Liver (tissue), 9 donors: ENCODE data around the gene LTBP2. TPM values are rescaled to one million over a fixed set of nuclear protein-coding genes. Genes with fewer than 3 reads are reported as not detected.

Source experiments
- DNase-seq: peaks from one replicate; pipeline ENCODE4 v3.0.0-alpha.2; 2017; ENCODE audit warnings: low spot score
- H3K27ac ChIP-seq, 2 donors: one replicate each; pipeline ENCODE4 v1.7.0; 2013; ENCODE audit warnings: inconsistent platforms in 2 of 2, low read length in 2 of 2, control low read depth in 1 of 2, low read depth in 1 of 2, mild to moderate bottlenecking in 1 of 2
- H3K27me3 ChIP-seq, 4 donors: one replicate each; pipeline versions ENCODE4 v1.6.1 to v1.7.0; 2013; ENCODE audit warnings: low read length in 3 of 4, inconsistent platforms in 1 of 4, mild to moderate bottlenecking in 1 of 4, moderate library complexity in 1 of 4; ENCODE audit not compliant: control insufficient read depth in 4 of 4, insufficient read depth in 4 of 4
- H3K36me3 ChIP-seq, 4 donors: one replicate each; pipeline versions ENCODE4 v1.6.1 to v1.7.0; 2013; ENCODE audit warnings: low read length in 3 of 4, mild to moderate bottlenecking in 3 of 4, low read depth in 1 of 4, moderate library complexity in 1 of 4; ENCODE audit not compliant: control insufficient read depth in 4 of 4, insufficient read depth in 3 of 4
- H3K4me1 ChIP-seq, 4 donors: one replicate each; pipeline versions ENCODE4 v1.6.1 to v1.7.0; 2013; ENCODE audit warnings: low read length in 3 of 4, mild to moderate bottlenecking in 3 of 4, moderate library complexity in 1 of 4; ENCODE audit not compliant: control insufficient read depth in 4 of 4, insufficient read depth in 4 of 4
- H3K4me3 ChIP-seq, 3 donors: one replicate each; pipeline versions ENCODE4 v1.6.1 to v1.7.0; 2013; ENCODE audit warnings: low read length in 3 of 3, control low read depth in 1 of 3, low read depth in 1 of 3, mild to moderate bottlenecking in 1 of 3
- H3K9ac ChIP-seq, 2 donors: one replicate each; pipeline ENCODE4 v1.7.0; 2013; ENCODE audit warnings: low read length in 2 of 2, mild to moderate bottlenecking in 2 of 2, moderate library complexity in 2 of 2, control low read depth in 1 of 2, low read depth in 1 of 2
- H3K9me3 ChIP-seq, 4 donors: one replicate each; pipeline versions ENCODE4 v1.6.1 to v1.7.0; 2013; ENCODE audit warnings: low read length in 3 of 4; ENCODE audit not compliant: control insufficient read depth in 4 of 4
- EGR1 ChIP-seq, 2 donors: IDR thresholded peaks; 2 replicates each; pipeline ENCODE4 v1.6.1; 2016 to 2018; ENCODE audit warnings: antibody characterized with exemption in 2 of 2, low read depth in 2 of 2
- FOXA1 ChIP-seq: IDR thresholded peaks from 2 replicates; pipeline ENCODE4 v1.6.1; 2016; ENCODE audit warnings: antibody characterized with exemption
- GABPA ChIP-seq, 2 donors: IDR thresholded peaks in 1 of 2; conservative IDR thresholded peaks in 1 of 2; 2 replicates each; pipeline ENCODE4 v1.6.1; 2016; ENCODE audit warnings: antibody characterized with exemption in 2 of 2, mild to moderate bottlenecking in 1 of 2, moderate library complexity in 1 of 2
- HNF4A ChIP-seq, 2 donors: conservative IDR thresholded peaks; 2 replicates each; pipeline ENCODE4 v1.6.1; 2016; ENCODE audit warnings: antibody characterized with exemption in 2 of 2, mild to moderate bottlenecking in 2 of 2
- HNF4G ChIP-seq: IDR thresholded peaks from 2 replicates; pipeline ENCODE4 v1.6.1; 2016; ENCODE audit warnings: antibody characterized with exemption
- JUND ChIP-seq, 2 donors: IDR thresholded peaks; 2 replicates each; pipeline ENCODE4 v1.6.1; 2016; ENCODE audit warnings: antibody characterized with exemption in 2 of 2
- NR2F2 ChIP-seq: IDR thresholded peaks from 2 replicates; pipeline ENCODE4 v1.6.1; 2016; ENCODE audit warnings: antibody characterized with exemption
- RAD21 ChIP-seq, 2 donors: IDR thresholded peaks; 2 replicates each; pipeline ENCODE4 v1.6.1; 2016; ENCODE audit warnings: antibody characterized with exemption in 2 of 2, mild to moderate bottlenecking in 2 of 2
- RXRA ChIP-seq, 2 donors: IDR thresholded peaks; 2 replicates each; pipeline ENCODE4 v1.6.1; 2017 to 2018; ENCODE audit warnings: antibody characterized with exemption in 2 of 2, mild to moderate bottlenecking in 1 of 2
- SP1 ChIP-seq: IDR thresholded peaks from 2 replicates; pipeline ENCODE4 v1.6.1; 2018; ENCODE audit warnings: antibody characterized with exemption, mild to moderate bottlenecking
- TAF1 ChIP-seq: conservative IDR thresholded peaks from 2 replicates; pipeline ENCODE4 v1.6.1; 2016; ENCODE audit warnings: antibody characterized with exemption, mild to moderate bottlenecking
- WGBS: extraction: QIAGEN DNeasy Blood & Tissue Kit; methylation state at CpG from one replicate; pipeline ENCODE4 v1.1.7; 2013; 5-methylcytosine and 5-hydroxymethylcytosine counted together
- polyA plus RNA-seq, 2 donors: library from polyadenylated mRNA; stranded (reverse) in 1 of 2; unstranded in 1 of 2; fragments of 200-250 nt in 1 of 2; fragments of >200 nt in 1 of 2; fragmentation: Nextera tagmentation in 1 of 2; extraction: Ambion mirVana in 1 of 2; gene quantifications; one replicate each; pipeline versions ENCODE4 v1.2.1 to v1.2.3, GENCODE V29; 2013 to 2015
- total RNA-seq, 2 donors: library from RNA; depleted of rRNA; stranded (reverse); fragments of >200 nt; gene quantifications; one replicate each; pipeline ENCODE4 v1.2.3, GENCODE V29; 2014
- TF ChIP-seq, protein P1 (sequence below): IDR thresholded peaks from 2 replicates; pipeline ENCODE4 v1.6.1; 2016; ENCODE audit warnings: antibody characterized with exemption
- TF ChIP-seq, protein P2 (sequence below): IDR thresholded peaks from 2 replicates; pipeline ENCODE4 v1.6.1; 2016; ENCODE audit warnings: antibody characterized with exemption
- TF ChIP-seq, protein P3 (sequence below): IDR thresholded peaks from 2 replicates; pipeline ENCODE4 v1.6.1; 2016; ENCODE audit warnings: antibody characterized with exemption, mild to moderate bottlenecking
- TF ChIP-seq, protein P4 (sequence below): IDR thresholded peaks from 2 replicates; pipeline ENCODE4 v1.6.1; 2016; ENCODE audit warnings: antibody characterized with exemption
- TF ChIP-seq, protein P5 (sequence below): fragments of 150-350 bp; IDR thresholded peaks from 2 replicates; pipeline ENCODE4 v1.5.1; 2017; ENCODE audit warnings: improper control_type of control experiment, low read depth, low read length; ENCODE audit not compliant: missing input control
- donor health status: healthy.
- donor health status: healthy.
- donor health status: healthy.
- donor health status: healthy.
- donor health status: healthy.

Gene LTBP2
- total and polyA plus RNA-seq, 4 donors = 0.24 to 1.3 (median 0.89) TPM

DNA sequence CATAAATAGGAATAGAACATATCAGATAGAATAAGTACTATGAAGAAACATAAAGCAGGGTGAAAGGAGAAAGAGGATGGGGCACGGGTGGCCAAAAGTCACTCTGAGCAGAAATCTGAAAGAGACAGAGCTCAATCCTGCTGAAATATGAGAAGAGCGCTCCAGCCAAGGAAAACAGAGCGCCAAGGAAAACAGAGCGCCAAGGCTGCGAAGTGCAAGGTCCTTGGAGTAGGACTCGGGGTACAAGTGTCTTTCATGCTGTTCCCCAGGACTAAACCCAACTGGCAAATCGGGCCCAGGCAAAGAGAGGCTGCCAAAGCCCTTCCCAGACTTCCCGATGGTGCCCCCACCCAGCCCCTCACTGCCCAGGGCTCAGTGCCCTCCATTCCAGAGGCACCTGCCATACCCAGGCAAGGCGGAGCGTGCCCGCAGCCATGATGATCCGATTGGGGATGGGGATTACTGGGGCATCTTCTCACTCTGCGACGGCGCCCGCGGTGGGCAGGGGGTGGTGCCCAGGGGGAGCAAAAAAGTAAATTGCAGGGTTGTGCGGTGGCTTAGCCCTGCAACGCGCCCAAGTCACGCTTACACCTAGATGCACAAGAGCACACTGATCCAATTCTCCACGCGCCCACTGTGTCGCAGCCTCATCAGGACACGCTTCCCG, 1.7 kb downstream of the LTBP2 start (continued):
- TF ChIP-seq JUND (IDR thresholded peaks at IDR 0.05) = no peak
- TF ChIP-seq RXRA (IDR thresholded peaks at IDR 0.05) = no peak
- TF ChIP-seq GABPA (IDR thresholded peaks at IDR 0.05 in 1 of 2, conservative IDR thresholded peaks at IDR 0.05 in 1 of 2) = no peak
- TF ChIP-seq, protein P1, sequence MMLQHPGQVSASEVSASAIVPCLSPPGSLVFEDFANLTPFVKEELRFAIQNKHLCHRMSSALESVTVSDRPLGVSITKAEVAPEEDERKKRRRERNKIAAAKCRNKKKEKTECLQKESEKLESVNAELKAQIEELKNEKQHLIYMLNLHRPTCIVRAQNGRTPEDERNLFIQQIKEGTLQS = no peak

DNA sequence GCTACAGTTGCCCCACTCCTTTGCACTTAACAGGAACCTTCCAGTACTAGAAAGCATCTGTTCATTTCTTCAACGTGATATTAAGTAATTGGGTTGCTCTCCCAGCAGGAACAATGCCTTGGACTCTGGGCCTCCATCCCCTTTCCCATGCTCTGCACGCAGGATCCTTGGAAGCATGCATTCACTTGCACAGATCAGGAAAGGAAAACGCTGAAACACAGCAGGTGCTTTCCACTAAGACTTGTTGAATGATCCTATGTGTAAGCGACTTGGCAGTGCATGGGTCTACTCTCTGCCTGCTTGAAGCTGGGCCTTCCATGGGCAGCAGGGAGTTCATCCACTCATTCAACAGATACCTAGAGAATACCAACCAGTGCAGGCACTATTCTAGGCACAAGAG, 2.3 kb downstream of the LTBP2 start:
- H3K27ac ChIP-seq = no peak overlapping the region
- 73% methylated on average over 4 of the region's 4 CpGs for WGBS
- TF ChIP-seq HNF4A (conservative IDR thresholded peaks at IDR 0.05) (no peak), FOXA1 (no peak), SP1 (no peak), HNF4G (no peak), RAD21 (IDR thresholded peaks at IDR 0.05) (no peak), GABPA (IDR thresholded peaks at IDR 0.05 in 1 of 2, conservative IDR thresholded peaks at IDR 0.05 in 1 of 2) (no peak), JUND (IDR thresholded peaks at IDR 0.05) (no peak), RXRA (IDR thresholded peaks at IDR 0.05) (no peak), EGR1 (IDR thresholded peaks at IDR 0.05; ENCODE audit: low read depth in 2 of 2) (no peak), TAF1 (no peak), NR2F2 (no peak)
- TF ChIP-seq, protein P2, sequence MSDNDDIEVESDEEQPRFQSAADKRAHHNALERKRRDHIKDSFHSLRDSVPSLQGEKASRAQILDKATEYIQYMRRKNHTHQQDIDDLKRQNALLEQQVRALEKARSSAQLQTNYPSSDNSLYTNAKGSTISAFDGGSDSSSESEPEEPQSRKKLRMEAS = no peak
- TF ChIP-seq, protein P3, sequence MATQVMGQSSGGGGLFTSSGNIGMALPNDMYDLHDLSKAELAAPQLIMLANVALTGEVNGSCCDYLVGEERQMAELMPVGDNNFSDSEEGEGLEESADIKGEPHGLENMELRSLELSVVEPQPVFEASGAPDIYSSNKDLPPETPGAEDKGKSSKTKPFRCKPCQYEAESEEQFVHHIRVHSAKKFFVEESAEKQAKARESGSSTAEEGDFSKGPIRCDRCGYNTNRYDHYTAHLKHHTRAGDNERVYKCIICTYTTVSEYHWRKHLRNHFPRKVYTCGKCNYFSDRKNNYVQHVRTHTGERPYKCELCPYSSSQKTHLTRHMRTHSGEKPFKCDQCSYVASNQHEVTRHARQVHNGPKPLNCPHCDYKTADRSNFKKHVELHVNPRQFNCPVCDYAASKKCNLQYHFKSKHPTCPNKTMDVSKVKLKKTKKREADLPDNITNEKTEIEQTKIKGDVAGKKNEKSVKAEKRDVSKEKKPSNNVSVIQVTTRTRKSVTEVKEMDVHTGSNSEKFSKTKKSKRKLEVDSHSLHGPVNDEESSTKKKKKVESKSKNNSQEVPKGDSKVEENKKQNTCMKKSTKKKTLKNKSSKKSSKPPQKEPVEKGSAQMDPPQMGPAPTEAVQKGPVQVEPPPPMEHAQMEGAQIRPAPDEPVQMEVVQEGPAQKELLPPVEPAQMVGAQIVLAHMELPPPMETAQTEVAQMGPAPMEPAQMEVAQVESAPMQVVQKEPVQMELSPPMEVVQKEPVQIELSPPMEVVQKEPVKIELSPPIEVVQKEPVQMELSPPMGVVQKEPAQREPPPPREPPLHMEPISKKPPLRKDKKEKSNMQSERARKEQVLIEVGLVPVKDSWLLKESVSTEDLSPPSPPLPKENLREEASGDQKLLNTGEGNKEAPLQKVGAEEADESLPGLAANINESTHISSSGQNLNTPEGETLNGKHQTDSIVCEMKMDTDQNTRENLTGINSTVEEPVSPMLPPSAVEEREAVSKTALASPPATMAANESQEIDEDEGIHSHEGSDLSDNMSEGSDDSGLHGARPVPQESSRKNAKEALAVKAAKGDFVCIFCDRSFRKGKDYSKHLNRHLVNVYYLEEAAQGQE = no peak
- TF ChIP-seq, protein P4, sequence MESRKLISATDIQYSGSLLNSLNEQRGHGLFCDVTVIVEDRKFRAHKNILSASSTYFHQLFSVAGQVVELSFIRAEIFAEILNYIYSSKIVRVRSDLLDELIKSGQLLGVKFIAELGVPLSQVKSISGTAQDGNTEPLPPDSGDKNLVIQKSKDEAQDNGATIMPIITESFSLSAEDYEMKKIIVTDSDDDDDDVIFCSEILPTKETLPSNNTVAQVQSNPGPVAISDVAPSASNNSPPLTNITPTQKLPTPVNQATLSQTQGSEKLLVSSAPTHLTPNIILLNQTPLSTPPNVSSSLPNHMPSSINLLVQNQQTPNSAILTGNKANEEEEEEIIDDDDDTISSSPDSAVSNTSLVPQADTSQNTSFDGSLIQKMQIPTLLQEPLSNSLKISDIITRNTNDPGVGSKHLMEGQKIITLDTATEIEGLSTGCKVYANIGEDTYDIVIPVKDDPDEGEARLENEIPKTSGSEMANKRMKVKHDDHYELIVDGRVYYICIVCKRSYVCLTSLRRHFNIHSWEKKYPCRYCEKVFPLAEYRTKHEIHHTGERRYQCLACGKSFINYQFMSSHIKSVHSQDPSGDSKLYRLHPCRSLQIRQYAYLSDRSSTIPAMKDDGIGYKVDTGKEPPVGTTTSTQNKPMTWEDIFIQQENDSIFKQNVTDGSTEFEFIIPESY = no peak
- TF ChIP-seq, protein P5, sequence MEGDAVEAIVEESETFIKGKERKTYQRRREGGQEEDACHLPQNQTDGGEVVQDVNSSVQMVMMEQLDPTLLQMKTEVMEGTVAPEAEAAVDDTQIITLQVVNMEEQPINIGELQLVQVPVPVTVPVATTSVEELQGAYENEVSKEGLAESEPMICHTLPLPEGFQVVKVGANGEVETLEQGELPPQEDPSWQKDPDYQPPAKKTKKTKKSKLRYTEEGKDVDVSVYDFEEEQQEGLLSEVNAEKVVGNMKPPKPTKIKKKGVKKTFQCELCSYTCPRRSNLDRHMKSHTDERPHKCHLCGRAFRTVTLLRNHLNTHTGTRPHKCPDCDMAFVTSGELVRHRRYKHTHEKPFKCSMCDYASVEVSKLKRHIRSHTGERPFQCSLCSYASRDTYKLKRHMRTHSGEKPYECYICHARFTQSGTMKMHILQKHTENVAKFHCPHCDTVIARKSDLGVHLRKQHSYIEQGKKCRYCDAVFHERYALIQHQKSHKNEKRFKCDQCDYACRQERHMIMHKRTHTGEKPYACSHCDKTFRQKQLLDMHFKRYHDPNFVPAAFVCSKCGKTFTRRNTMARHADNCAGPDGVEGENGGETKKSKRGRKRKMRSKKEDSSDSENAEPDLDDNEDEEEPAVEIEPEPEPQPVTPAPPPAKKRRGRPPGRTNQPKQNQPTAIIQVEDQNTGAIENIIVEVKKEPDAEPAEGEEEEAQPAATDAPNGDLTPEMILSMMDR = no peak
- TF ChIP-seq, protein P1 = no peak
- peaks cover 0 to 10% (median 0%) of the 10 kb centered on the region in 4 donors for H3K27me3 ChIP-seq
- H3K36me3 ChIP-seq = no peaks in the 10 kb centered on the region
- DNase-seq = no peak
- H3K9ac ChIP-seq = no peak overlapping the region
- H3K4me1 ChIP-seq = peaks cover 3 to 17% (median 9%) of the 10 kb centered on the region in 4 donors
- no peak overlapping the region for H3K4me3 ChIP-seq
- H3K9me3 ChIP-seq = no peaks in the 10 kb centered on the region
